SK-N-SH (cell line): ENCODE results near the gene CCSER1. TPM values are rescaled to one million over a fixed set of nuclear protein-coding genes. Genes with fewer than 3 reads are reported as not detected.

Source experiments
- CTCF ChIA-PET: fragments of 300-600, 350-600 bp; formaldehyde crosslinking; extraction: SDS; loops from one replicate; lab custom pipeline; 2021; lab: Yijun Ruan, JAX
- POLR2A ChIA-PET: fragments of 350-600 bp; sonication (Branson Sonifier 250); formaldehyde crosslinking; extraction: SDS; loops from one replicate; lab custom pipeline; 2020; ENCODE audit warnings: antibody characterized with exemption, inconsistent platforms; lab: Yijun Ruan, JAX
- DNase-seq: peaks from one replicate; pipeline ENCODE4 v3.0.0; 2012
- H2AFZ ChIP-seq: fragments of 200-600 bp; sonication (generic); 2 replicates; pipeline ENCODE4 v1.8.1; 2016; ENCODE audit warnings: antibody characterized with exemption, mild to moderate bottlenecking, low read depth
- H3F3A ChIP-seq: fragments of 200-600 bp; sonication (generic); replicated peaks from 2 replicates; pipeline ENCODE3; 2016; ENCODE audit warnings: antibody characterized with exemption, mild to moderate bottlenecking; ENCODE audit not compliant: insufficient read depth
- H3K27ac ChIP-seq, 2 experiments: fragments of 200-500 bp in 1 of 2; fragments of 200-600 bp in 1 of 2; sonication (Bioruptor generic) in 1 of 2; sonication (generic), shearing (Covaris generic) in 1 of 2; 2 replicates each; pipeline versions ENCODE4 v1.5.1 to v1.6.1; 2014 to 2016; ENCODE audit warnings: low read depth in 2 of 2, inconsistent platforms in 1 of 2, low read length in 1 of 2, mild to moderate bottlenecking in 1 of 2, mixed read lengths in 1 of 2
- H3K27me3 ChIP-seq: fragments of 200-600 bp; sonication (generic), shearing (Covaris generic); 2 replicates; pipeline ENCODE4 v1.6.1; 2016; ENCODE audit warnings: mixed run types; ENCODE audit not compliant: insufficient read depth
- H3K36me3 ChIP-seq, 2 experiments: fragments of 200-500 bp in 1 of 2; fragments of 200-600 bp in 1 of 2; sonication (Bioruptor generic) in 1 of 2; sonication (generic) in 1 of 2; replicated peaks in 1 of 2; 2 replicates each; pipeline versions ENCODE3 to v1.5.1; 2014 to 2016; ENCODE audit warnings: low read length in 1 of 2, mild to moderate bottlenecking in 1 of 2; ENCODE audit not compliant: insufficient read depth in 2 of 2, control insufficient read depth in 1 of 2
- H3K4me1 ChIP-seq, 2 experiments: fragments of 200-500 bp in 1 of 2; fragments of 200-600 bp in 1 of 2; sonication (Bioruptor generic) in 1 of 2; sonication (generic), shearing (Covaris generic) in 1 of 2; 2 replicates each; pipeline versions ENCODE4 v1.5.1 to v1.6.1; 2014 to 2016; ENCODE audit warnings: low read depth in 1 of 2, low read length in 1 of 2, mixed run types in 1 of 2; ENCODE audit not compliant: insufficient read depth in 2 of 2, control insufficient read depth in 1 of 2
- H3K4me2 ChIP-seq: fragments of 200-600 bp; sonication (generic), shearing (Covaris generic); 2 replicates; pipeline ENCODE4 v1.6.1; 2017; ENCODE audit warnings: mixed run types
- H3K4me3 ChIP-seq, 2 experiments: fragments of 200-500 bp in 1 of 2; fragments of 200-600 bp in 1 of 2; sonication (Bioruptor generic) in 1 of 2; sonication (generic), shearing (Covaris generic) in 1 of 2; 2 replicates each; pipeline versions ENCODE4 v1.5.1 to v1.8.1; 2014 to 2016; ENCODE audit warnings: low read depth in 2 of 2, inconsistent platforms in 1 of 2, low read length in 1 of 2, mild to moderate bottlenecking in 1 of 2, mixed read lengths in 1 of 2, moderate library complexity in 1 of 2
- H3K79me2 ChIP-seq: fragments of 200-600 bp; sonication (generic); 2 replicates; pipeline ENCODE4 v1.8.1; 2017; ENCODE audit warnings: mild to moderate bottlenecking; ENCODE audit not compliant: insufficient read depth
- H3K9ac ChIP-seq: fragments of 200-600 bp; sonication (generic); 2 replicates; pipeline ENCODE4 v1.6.1; 2017; ENCODE audit warnings: mixed run types
- H3K9me2 ChIP-seq: fragments of 200-600 bp; sonication (generic); 2 replicates; pipeline ENCODE4 v1.6.1; 2017; ENCODE audit warnings: mixed run types
- H3K9me3 ChIP-seq: fragments of 200-600 bp; sonication (generic); 2 replicates; pipeline ENCODE4 v1.6.1; 2017; ENCODE audit warnings: mixed run types, mild to moderate bottlenecking, moderate library complexity
- H4K20me1 ChIP-seq: fragments of 200-600 bp; sonication (generic); 2 replicates; pipeline ENCODE4 v1.6.1; 2017; ENCODE audit warnings: mild to moderate bottlenecking, mixed run types; ENCODE audit not compliant: insufficient read depth
- CHD2 ChIP-seq: fragments of 150-350 bp; IDR thresholded peaks from 2 replicates; pipeline ENCODE4 v1.6.1; 2018; ENCODE audit warnings: low read length; ENCODE audit not compliant: partially characterized antibody
- CTCF ChIP-seq: fragments of 200-600 bp; sonication (generic); IDR thresholded peaks from 2 replicates; pipeline ENCODE4 v1.6.1; 2017; ENCODE audit warnings: antibody characterized with exemption, mild to moderate bottlenecking, moderate library complexity
- EP300 ChIP-seq, 2 experiments: IDR thresholded peaks; 2 replicates each; pipeline versions ENCODE4 v1.4.0 to v1.6.1; 2012; ENCODE audit warnings: borderline replicate concordance in 1 of 2, low read depth in 1 of 2, low read length in 1 of 2
- GATA2 ChIP-seq: sonication (generic); formaldehyde crosslinking; IDR thresholded peaks from 2 replicates; pipeline ENCODE4 v1.5.0; 2020; ENCODE audit warnings: mild to moderate bottlenecking, missing genetic modification reagents
- IRF3 ChIP-seq: fragments of 150-350 bp; IDR thresholded peaks from 2 replicates; pipeline ENCODE4 v1.6.1; 2016; ENCODE audit warnings: mild to moderate bottlenecking, low read depth, low read length
- JUND ChIP-seq: IDR thresholded peaks from 2 replicates; pipeline ENCODE4 v1.4.0; 2012
- MEF2A ChIP-seq: IDR thresholded peaks from 2 replicates; pipeline ENCODE4 v1.4.0; 2012; ENCODE audit warnings: low read depth, borderline replicate concordance
- POLR2AphosphoS5 ChIP-seq: IDR thresholded peaks from 2 replicates; pipeline ENCODE4 v1.6.1; 2012; ENCODE audit warnings: low read depth, low read length
- RCOR1 ChIP-seq: fragments of 150-350 bp; IDR thresholded peaks from 2 replicates; pipeline ENCODE4 v1.6.1; 2017; ENCODE audit warnings: antibody characterized with exemption, low read length
- REST ChIP-seq: IDR thresholded peaks from 2 replicates; pipeline ENCODE4 v1.6.1; 2012; ENCODE audit warnings: mild to moderate bottlenecking, low read depth, low read length, moderate library complexity
- RXRA ChIP-seq: IDR thresholded peaks from 2 replicates; pipeline ENCODE4 v1.4.0; 2012; ENCODE audit warnings: low read depth, mild to moderate bottlenecking, borderline replicate concordance
- SIN3A ChIP-seq: IDR thresholded peaks from 2 replicates; pipeline ENCODE4 v1.6.1; 2012; ENCODE audit warnings: low read depth, mild to moderate bottlenecking, low read length, moderate library complexity, borderline replicate concordance
- SMC3 ChIP-seq: IDR thresholded peaks from 2 replicates; pipeline ENCODE4 v1.6.1; 2012; ENCODE audit warnings: low read depth, low read length, improper control_type of control experiment
- TAF1 ChIP-seq: IDR thresholded peaks from 2 replicates; pipeline ENCODE4 v1.6.1; 2012; ENCODE audit warnings: low read depth, mild to moderate bottlenecking, low read length, moderate library complexity, borderline replicate concordance
- YY1 ChIP-seq: IDR thresholded peaks from 2 replicates; pipeline ENCODE4 v1.4.0; 2012; ENCODE audit warnings: low read depth, mild to moderate bottlenecking
- WGBS: methylation state at CpG from one replicate; pipeline ENCODE4 v1.1.6; 2017; ENCODE audit warnings: low lambda C conversion rate; 5-methylcytosine and 5-hydroxymethylcytosine counted together
- polyA plus RNA-seq, 3 experiments: library from polyadenylated mRNA; depleted of rRNA; stranded (reverse); fragments of >200 nt; gene quantifications; 2 replicates each; pipeline ENCODE4 v1.2.3, GENCODE V29; 2012
- TF ChIP-seq, protein P1 (sequence below): IDR thresholded peaks from 2 replicates; pipeline ENCODE4; 2012
- TF ChIP-seq, protein P2 (sequence below): IDR thresholded peaks from 2 replicates; pipeline ENCODE4 v1.4.0; 2012; ENCODE audit warnings: low read depth, borderline replicate concordance
- TF ChIP-seq, protein P3 (sequence below): IDR thresholded peaks from 2 replicates; pipeline ENCODE4 v1.4.0; 2012; ENCODE audit warnings: low read depth

CCSER1 gene
- polyA plus RNA-seq, 1 of the 3 experiments (the other 2 are of a cell fraction): 0.05 TPM

- H3F3A ChIP-seq: no peaks in the 10 kb centered on the region
- no peaks in the 10 kb centered on the region for H3K36me3 ChIP-seq
- no peak overlapping the region for H2AFZ ChIP-seq
- H3K9ac ChIP-seq: no peak overlapping the region
- no peaks in the 10 kb centered on the region for H3K9me3 ChIP-seq
- no peaks in the 10 kb centered on the region; a peak in 2 of 4 replicates for H3K4me1 ChIP-seq
- H4K20me1 ChIP-seq: no peaks in the 10 kb centered on the region
- H3K9me2 ChIP-seq: no peaks in the 10 kb centered on the region
- H3K27ac ChIP-seq: no peak overlapping the region
- H3K27me3 ChIP-seq: no peaks in the 10 kb centered on the region
- WGBS: 5% methylated on average over 1 of the region's 1 CpG
- no peak overlapping the region for H3K4me2 ChIP-seq
- no peak for TF ChIP-seq SIN3A
- no peaks in the 10 kb centered on the region for H3K79me2 ChIP-seq
- H3K4me3 ChIP-seq: no peak overlapping the region
- ChIA-PET POLR2A (no interaction called here), CTCF (interaction anchor here (0.6 kb wide), 1 partner anchor 122 kb away, joined by 3 read pairs; no protein-coding TSS in a partner anchor)
- no peak for DNase-seq
Measured at GRCh38 chr4:90159193-90159592, 32.0 kb downstream of the CCSER1 start.

DNA sequence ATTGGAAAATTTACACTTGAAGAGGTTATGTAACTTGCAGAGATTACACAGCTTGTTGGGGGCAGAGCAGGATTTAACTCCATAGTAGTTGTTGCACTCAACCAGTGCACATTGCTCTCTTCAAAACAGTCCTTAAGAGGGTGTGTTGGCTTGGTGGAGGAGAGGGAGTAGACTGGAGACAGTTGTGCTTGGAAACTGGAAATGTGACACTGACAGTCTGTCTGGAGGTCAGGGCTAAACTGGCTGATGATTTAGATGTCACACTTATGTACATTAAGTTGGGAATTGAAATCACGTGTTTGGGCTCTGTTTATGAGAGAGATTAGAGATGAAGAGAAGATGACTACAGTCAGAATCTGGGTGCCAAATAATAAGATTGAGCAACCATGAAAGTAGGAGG, 32.9 kb downstream of the CCSER1 start:
- Histone ChIP-seq H3K4me3 (no peak overlapping the region), H3K79me2 (no peaks in the 10 kb centered on the region), H3K9me2 (no peaks in the 10 kb centered on the region), H3F3A (no peaks in the 10 kb centered on the region), H3K9me3 (no peaks in the 10 kb centered on the region), H3K9ac (no peak overlapping the region), H3K36me3 (no peaks in the 10 kb centered on the region), H3K27ac (no peak overlapping the region), H4K20me1 (no peaks in the 10 kb centered on the region), H3K4me1 (no peaks in the 10 kb centered on the region; a peak in 2 of 4 replicates), H2AFZ (no peak overlapping the region), H3K27me3 (no peaks in the 10 kb centered on the region), H3K4me2 (no peak overlapping the region)
- 18% methylated on average over 1 of the region's 1 CpG for WGBS
- DNase-seq: no peak
- POLR2A ChIA-PET: no interaction called here
- CTCF ChIA-PET: interaction anchor here (0.6 kb wide), 1 partner anchor 122 kb away, joined by 3 read pairs; no protein-coding TSS in a partner anchor
- no peak for TF ChIP-seq GATA2 (CRISPR knock-in tag)
- no peak for TF ChIP-seq CHD2
- no peak for TF ChIP-seq YY1
- no peak for TF ChIP-seq SMC3
- no peak for TF ChIP-seq JUND
- TF ChIP-seq, protein P1, sequence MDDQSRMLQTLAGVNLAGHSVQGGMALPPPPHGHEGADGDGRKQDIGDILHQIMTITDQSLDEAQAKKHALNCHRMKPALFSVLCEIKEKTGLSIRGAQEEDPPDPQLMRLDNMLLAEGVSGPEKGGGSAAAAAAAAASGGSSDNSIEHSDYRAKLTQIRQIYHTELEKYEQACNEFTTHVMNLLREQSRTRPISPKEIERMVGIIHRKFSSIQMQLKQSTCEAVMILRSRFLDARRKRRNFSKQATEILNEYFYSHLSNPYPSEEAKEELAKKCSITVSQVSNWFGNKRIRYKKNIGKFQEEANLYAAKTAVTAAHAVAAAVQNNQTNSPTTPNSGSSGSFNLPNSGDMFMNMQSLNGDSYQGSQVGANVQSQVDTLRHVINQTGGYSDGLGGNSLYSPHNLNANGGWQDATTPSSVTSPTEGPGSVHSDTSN: no peak
- TF ChIP-seq REST: no peak
- TF ChIP-seq, protein P2, sequence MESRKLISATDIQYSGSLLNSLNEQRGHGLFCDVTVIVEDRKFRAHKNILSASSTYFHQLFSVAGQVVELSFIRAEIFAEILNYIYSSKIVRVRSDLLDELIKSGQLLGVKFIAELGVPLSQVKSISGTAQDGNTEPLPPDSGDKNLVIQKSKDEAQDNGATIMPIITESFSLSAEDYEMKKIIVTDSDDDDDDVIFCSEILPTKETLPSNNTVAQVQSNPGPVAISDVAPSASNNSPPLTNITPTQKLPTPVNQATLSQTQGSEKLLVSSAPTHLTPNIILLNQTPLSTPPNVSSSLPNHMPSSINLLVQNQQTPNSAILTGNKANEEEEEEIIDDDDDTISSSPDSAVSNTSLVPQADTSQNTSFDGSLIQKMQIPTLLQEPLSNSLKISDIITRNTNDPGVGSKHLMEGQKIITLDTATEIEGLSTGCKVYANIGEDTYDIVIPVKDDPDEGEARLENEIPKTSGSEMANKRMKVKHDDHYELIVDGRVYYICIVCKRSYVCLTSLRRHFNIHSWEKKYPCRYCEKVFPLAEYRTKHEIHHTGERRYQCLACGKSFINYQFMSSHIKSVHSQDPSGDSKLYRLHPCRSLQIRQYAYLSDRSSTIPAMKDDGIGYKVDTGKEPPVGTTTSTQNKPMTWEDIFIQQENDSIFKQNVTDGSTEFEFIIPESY: no peak
- TF ChIP-seq, protein P3, sequence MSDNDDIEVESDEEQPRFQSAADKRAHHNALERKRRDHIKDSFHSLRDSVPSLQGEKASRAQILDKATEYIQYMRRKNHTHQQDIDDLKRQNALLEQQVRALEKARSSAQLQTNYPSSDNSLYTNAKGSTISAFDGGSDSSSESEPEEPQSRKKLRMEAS: no peak
- no peak for TF ChIP-seq MEF2A
- no peak for TF ChIP-seq RCOR1
- TF ChIP-seq EP300 (IDR thresholded peaks at IDR 0.05; ENCODE audit: borderline replicate concordance in 1 of 2, low read depth in 1 of 2, low read length in 1 of 2): no peak
- TF ChIP-seq POLR2AphosphoS5: no peak
- no peak for TF ChIP-seq CTCF
- no peak for TF ChIP-seq IRF3
- no peak for TF ChIP-seq RXRA
- no peak for TF ChIP-seq TAF1
